ENCODE results near the gene MACROD2.

GRCh38 chr20:14821251-14821650, 825.9 kb downstream of the MACROD2 start:
- no peak for TF ChIP-seq POLR2A (IDR thresholded peaks at IDR 0.05)
- TF ChIP-seq CTCF (IDR thresholded peaks at IDR 0.05): no peak
